IMR-90 (cell line): ENCODE measurements around the gene NLGN1. TPM values are rescaled to one million over a fixed set of nuclear protein-coding genes. Genes with fewer than 3 reads are reported as not detected.

ENCODE experiments used
- ATAC-seq: fragments of 200-7000 bp; cut with Tn5 transposase; 2 replicates; pipeline ENCODE4 v1.9.1; 2020; ENCODE audit warnings: low read depth, mild to moderate bottlenecking, moderate library complexity
- BruUV-seq: library from RNA; stranded (reverse); fragments of 400-500 nt; replicated peaks from 2 replicates; lab custom pipeline; 2021; lab: Mats Ljungman, UMichigan
- CTCF ChIA-PET: fragments of 300-600 bp; formaldehyde crosslinking; extraction: SDS; loops from one replicate; lab custom pipeline; 2021; ENCODE audit warnings: antibody characterized with exemption; lab: Yijun Ruan, JAX
- POLR2A ChIA-PET: fragments of 300-600 bp; sonication (Branson Sonifier 250); formaldehyde crosslinking; loops from one replicate; lab custom pipeline; 2022; ENCODE audit warnings: antibody characterized with exemption; ENCODE audit not compliant: unreplicated experiment; lab: Charles Lee
- DNase-seq: peaks from one replicate; pipeline ENCODE4 v3.0.0; 2013
- H2AFZ ChIP-seq: replicated peaks from 2 replicates; pipeline ENCODE3; 2013; ENCODE audit warnings: low read length, mild to moderate bottlenecking; ENCODE audit not compliant: poor library complexity
- H2AK5ac ChIP-seq: 2 replicates; pipeline ENCODE4 v1.6.1; 2013; ENCODE audit warnings: low read depth, low read length, inconsistent platforms
- H2AK9ac ChIP-seq: replicated peaks from 2 replicates; pipeline ENCODE3; 2013; ENCODE audit warnings: mild to moderate bottlenecking, low read depth, low read length, moderate library complexity; ENCODE audit not compliant: poor library complexity
- H2BK120ac ChIP-seq: 2 replicates; pipeline ENCODE4 v1.6.1; 2013; ENCODE audit warnings: low read depth, low read length, inconsistent platforms
- H2BK15ac ChIP-seq: 3 replicates; pipeline ENCODE4 v1.6.1; 2013; ENCODE audit warnings: low read depth, low read length, inconsistent platforms
- H2BK20ac ChIP-seq: 2 replicates; pipeline ENCODE4 v1.6.1; 2013; ENCODE audit warnings: low read depth, mild to moderate bottlenecking, inconsistent platforms, low read length, moderate library complexity
- H2BK5ac ChIP-seq: 2 replicates; pipeline ENCODE4 v1.6.1; 2013; ENCODE audit warnings: mild to moderate bottlenecking, low read depth, low read length, inconsistent platforms; ENCODE audit not compliant: poor library complexity, severe bottlenecking
- H3K14ac ChIP-seq: replicated peaks from 2 replicates; pipeline ENCODE4 v1.6.1; 2013; ENCODE audit warnings: low read depth, low read length, inconsistent platforms
- H3K18ac ChIP-seq: 2 replicates; pipeline ENCODE4 v1.6.1; 2013; ENCODE audit warnings: low read depth, low read length, control low read depth
- H3K23ac ChIP-seq: 2 replicates; pipeline ENCODE4 v1.6.1; 2013; ENCODE audit warnings: low read depth, low read length, inconsistent platforms
- H3K27ac ChIP-seq: 2 replicates; pipeline ENCODE4 v1.5.1; 2013; ENCODE audit warnings: mild to moderate bottlenecking, control low read depth, low read length; ENCODE audit not compliant: insufficient read depth
- H3K27me3 ChIP-seq: 2 replicates; pipeline ENCODE4 v1.6.1; 2013; ENCODE audit warnings: low read length; ENCODE audit not compliant: control insufficient read depth, insufficient read depth
- H3K36me3 ChIP-seq: 2 replicates; pipeline ENCODE4 v1.6.1; 2013; ENCODE audit warnings: low read length, mixed read lengths; ENCODE audit not compliant: control insufficient read depth, insufficient read depth
- H3K4ac ChIP-seq: 2 replicates; pipeline ENCODE4 v1.6.1; 2013; ENCODE audit warnings: low read depth, low read length, inconsistent platforms
- H3K4me1 ChIP-seq: 2 replicates; pipeline ENCODE4 v1.6.1; 2013; ENCODE audit warnings: low read length, mixed read lengths; ENCODE audit not compliant: control insufficient read depth, insufficient read depth
- H3K4me2 ChIP-seq: 2 replicates; pipeline ENCODE4 v1.6.1; 2013; ENCODE audit warnings: low read depth, mild to moderate bottlenecking, control low read depth, low read length, moderate library complexity
- H3K4me3 ChIP-seq: 2 replicates; pipeline ENCODE4 v1.5.1; 2013; ENCODE audit warnings: low read depth, mild to moderate bottlenecking, control low read depth, low read length, moderate library complexity; ENCODE audit not compliant: insufficient read depth
- H3K56ac ChIP-seq: 2 replicates; pipeline ENCODE4 v1.6.1; 2013; ENCODE audit warnings: low read length, inconsistent platforms; ENCODE audit not compliant: insufficient read depth; ENCODE audit errors: extremely low read depth
- H3K79me1 ChIP-seq, 2 experiments: 2 replicates each; pipeline ENCODE4 v1.6.1; 2013; ENCODE audit warnings: low read length in 2 of 2, inconsistent platforms in 1 of 2, low read depth in 1 of 2
- H3K9ac ChIP-seq: 2 replicates; pipeline ENCODE4 v1.6.1; 2013; ENCODE audit warnings: low read depth, low read length, control low read depth
- H3K9me1 ChIP-seq: 2 replicates; pipeline ENCODE4 v1.6.1; 2013; ENCODE audit warnings: low read length, inconsistent platforms; ENCODE audit not compliant: insufficient read depth
- H3K9me3 ChIP-seq: 2 replicates; pipeline ENCODE4 v1.6.1; 2013; ENCODE audit warnings: low read length; ENCODE audit not compliant: control insufficient read depth, insufficient read depth
- H4K20me1 ChIP-seq: 2 replicates; pipeline ENCODE4 v1.6.1; 2013; ENCODE audit warnings: low read length, inconsistent platforms; ENCODE audit not compliant: insufficient read depth
- H4K5ac ChIP-seq: 2 replicates; pipeline ENCODE4 v1.6.1; 2013; ENCODE audit warnings: mild to moderate bottlenecking, low read depth, low read length, control low read depth
- H4K8ac ChIP-seq, 2 experiments: 2 replicates each; pipeline ENCODE4 v1.6.1; 2013; ENCODE audit warnings: low read depth in 2 of 2, low read length in 2 of 2, control low read depth in 1 of 2, inconsistent platforms in 1 of 2
- H4K91ac ChIP-seq: 2 replicates; pipeline ENCODE4 v1.6.1; 2013; ENCODE audit warnings: low read depth, low read length, inconsistent platforms; ENCODE audit not compliant: insufficient read depth
- CEBPB ChIP-seq: IDR thresholded peaks from 2 replicates; pipeline ENCODE4 v1.6.1; 2012; ENCODE audit warnings: low read depth, low read length, improper control_type of control experiment
- CHD1 ChIP-seq: IDR thresholded peaks from 2 replicates; pipeline ENCODE4 v1.6.1; 2012; ENCODE audit warnings: low read depth, low read length, improper control_type of control experiment
- FOS ChIP-seq: fragments of 150-350 bp; IDR thresholded peaks from 2 replicates; pipeline ENCODE4 v1.6.1; 2016; ENCODE audit warnings: low read depth, low read length
- MAZ ChIP-seq: IDR thresholded peaks from 2 replicates; pipeline ENCODE4 v1.6.1; 2012; ENCODE audit warnings: low read depth, mild to moderate bottlenecking, low read length, improper control_type of control experiment, moderate library complexity, borderline replicate concordance
- MXI1 ChIP-seq: IDR thresholded peaks from 2 replicates; pipeline ENCODE4 v1.6.1; 2012; ENCODE audit warnings: low read depth, mild to moderate bottlenecking, low read length, moderate library complexity, borderline replicate concordance
- POLR2A ChIP-seq: IDR thresholded peaks from 2 replicates; pipeline ENCODE4 v1.6.1; 2012; ENCODE audit warnings: mild to moderate bottlenecking, low read depth, low read length
- RCOR1 ChIP-seq: IDR thresholded peaks from 2 replicates; pipeline ENCODE4 v1.6.1; 2012; ENCODE audit warnings: mild to moderate bottlenecking, low read length, improper control_type of control experiment; ENCODE audit not compliant: insufficient replicate concordance
- RFX5 ChIP-seq: IDR thresholded peaks from 2 replicates; pipeline ENCODE4 v1.8.0; 2012; ENCODE audit warnings: low read depth, mild to moderate bottlenecking, low read length, moderate library complexity
- WGBS, 2 experiments: methylation state at CpG; one replicate each; pipeline versions ENCODE4 v1.1.5 to v1.1.7; 2013; ENCODE audit warnings: missing lambda C conversion rate in 2 of 2; ENCODE audit not compliant: insufficient read length in 1 of 2; ENCODE audit errors: extremely low coverage in 2 of 2; 5-methylcytosine and 5-hydroxymethylcytosine counted together
- dilution Hi-C: fragments of 300-500 bp; cut with HindIII; formaldehyde crosslinking; loops from one replicate; pipeline ENCODE4 v1.14.3; 2018; ENCODE audit warnings: low sequenced_read_pairs; ENCODE audit not compliant: unreplicated experiment
- in situ Hi-C: fragments of 300-500 bp; cut with MboI; formaldehyde crosslinking; loops from 3 replicates; pipeline ENCODE4 v1.14.3; 2019; ENCODE audit warnings: low sequenced_read_pairs, inconsistent platforms, mixed read lengths
- intact Hi-C: fragments of 100-400 bp; cut with micrococcal nuclease; formaldehyde crosslinking; loops from 2 replicates; pipeline ENCODE4 v1.10.0; 2022
- polyA plus RNA-seq, 3 experiments: library from polyadenylated mRNA; depleted of rRNA; stranded (reverse); fragments of >200 nt; gene quantifications; 2 replicates each; pipeline ENCODE4 v1.2.3, GENCODE V29; 2012; ENCODE audit warnings: low replicate concordance in 1 of 3
- total RNA-seq: library from RNA; depleted of rRNA; stranded (reverse); fragments of >200 nt; gene quantifications from 2 replicates; pipeline ENCODE4 v1.2.3, GENCODE V29; 2012
- TF ChIP-seq, protein P1 (sequence below): fragments of 150-350 bp; IDR thresholded peaks from 2 replicates; pipeline ENCODE4 v1.6.1; 2017; ENCODE audit warnings: mild to moderate bottlenecking, antibody characterized with exemption, low read length, low read depth
- TF ChIP-seq, protein P2 (sequence below): fragments of 150-350 bp; IDR thresholded peaks from 2 replicates; pipeline ENCODE4 v1.6.1; 2016; ENCODE audit warnings: low read depth, mild to moderate bottlenecking, low read length, moderate library complexity, borderline replicate concordance

The NLGN1 gene
- total and polyA plus RNA-seq, 2 of the 4 experiments (the other 2 are of a cell fraction), result 1.8 to 12.5 TPM

DNA sequence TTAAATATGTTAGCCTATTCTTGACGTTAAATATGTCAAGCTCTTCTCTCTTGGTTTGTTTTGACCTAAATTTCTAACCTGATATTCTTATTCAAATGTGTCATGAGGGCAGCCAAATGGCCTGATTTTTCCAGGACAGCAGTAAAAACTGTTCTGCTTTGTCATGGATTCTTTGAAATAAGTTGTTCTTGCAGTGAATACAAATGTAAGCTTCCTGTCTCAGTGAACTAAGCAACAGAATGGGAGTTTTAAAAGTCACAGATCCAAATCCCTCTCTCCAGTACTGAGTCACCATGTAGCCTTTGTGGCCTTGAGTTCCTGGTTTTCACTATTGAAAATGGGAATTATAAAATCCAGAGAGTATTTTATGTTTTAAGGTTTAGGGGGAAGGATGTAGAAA, 301.8 kb downstream of the NLGN1 start:
- DNase-seq (no peak), ATAC-seq (no peak)
- no peak overlapping the region for H2BK20ac ChIP-seq
- no peak overlapping the region for H3K18ac ChIP-seq
- H4K91ac ChIP-seq, result no peak overlapping the region
- CTCF ChIA-PET, result no interaction called here
- no peak overlapping the region for H4K5ac ChIP-seq
- H4K20me1 ChIP-seq, result no peaks in the 10 kb centered on the region
- H2AK9ac ChIP-seq, result no peak overlapping the region
- no peak overlapping the region for H3K4me3 ChIP-seq
- no peaks in the 10 kb centered on the region for H3K9me3 ChIP-seq
- no peak overlapping the region for H3K27ac ChIP-seq
- H3K9me1 ChIP-seq, result no peaks in the 10 kb centered on the region
- in situ Hi-C loops, result no loop called here
- H3K79me1 ChIP-seq, result no peaks in the 10 kb centered on the region
- no peak overlapping the region for H4K8ac ChIP-seq
- H3K23ac ChIP-seq, result no peak overlapping the region
- H3K4me1 ChIP-seq, result no peaks in the 10 kb centered on the region
- intact Hi-C loops, result no loop called here
- H3K27me3 ChIP-seq, result no peaks in the 10 kb centered on the region
- dilution Hi-C loops, result no loop called here
- WGBS, 2 experiments, result no CpG with 5 or more reads among the region's 1 CpG
- H3K56ac ChIP-seq, result no peak overlapping the region
- H3K9ac ChIP-seq, result no peak overlapping the region
- H3K36me3 ChIP-seq, result no peaks in the 10 kb centered on the region
- no peak overlapping the region for H2BK120ac ChIP-seq
- POLR2A ChIA-PET, result no interaction called here
- H2BK5ac ChIP-seq, result no peak overlapping the region
- no peak overlapping the region for H2AFZ ChIP-seq
- BruUV-seq, result no TSS peak
- H2BK15ac ChIP-seq, result no peak overlapping the region
- no peak overlapping the region for H3K4ac ChIP-seq
- no peak overlapping the region for H2AK5ac ChIP-seq
- TF ChIP-seq CEBPB (no peak), POLR2A (no peak), FOS (no peak), RCOR1 (no peak), MAZ (no peak), RFX5 (no peak), CHD1 (no peak), MXI1 (no peak)
- TF ChIP-seq, protein P1, sequence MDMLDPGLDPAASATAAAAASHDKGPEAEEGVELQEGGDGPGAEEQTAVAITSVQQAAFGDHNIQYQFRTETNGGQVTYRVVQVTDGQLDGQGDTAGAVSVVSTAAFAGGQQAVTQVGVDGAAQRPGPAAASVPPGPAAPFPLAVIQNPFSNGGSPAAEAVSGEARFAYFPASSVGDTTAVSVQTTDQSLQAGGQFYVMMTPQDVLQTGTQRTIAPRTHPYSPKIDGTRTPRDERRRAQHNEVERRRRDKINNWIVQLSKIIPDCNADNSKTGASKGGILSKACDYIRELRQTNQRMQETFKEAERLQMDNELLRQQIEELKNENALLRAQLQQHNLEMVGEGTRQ, result no peak
- TF ChIP-seq, protein P2, sequence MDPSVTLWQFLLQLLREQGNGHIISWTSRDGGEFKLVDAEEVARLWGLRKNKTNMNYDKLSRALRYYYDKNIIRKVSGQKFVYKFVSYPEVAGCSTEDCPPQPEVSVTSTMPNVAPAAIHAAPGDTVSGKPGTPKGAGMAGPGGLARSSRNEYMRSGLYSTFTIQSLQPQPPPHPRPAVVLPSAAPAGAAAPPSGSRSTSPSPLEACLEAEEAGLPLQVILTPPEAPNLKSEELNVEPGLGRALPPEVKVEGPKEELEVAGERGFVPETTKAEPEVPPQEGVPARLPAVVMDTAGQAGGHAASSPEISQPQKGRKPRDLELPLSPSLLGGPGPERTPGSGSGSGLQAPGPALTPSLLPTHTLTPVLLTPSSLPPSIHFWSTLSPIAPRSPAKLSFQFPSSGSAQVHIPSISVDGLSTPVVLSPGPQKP, result no peak
- no peak overlapping the region for H3K14ac ChIP-seq
- no peak overlapping the region for H3K4me2 ChIP-seq
